Anterior cingulate cortex (tissue), 58 donors: ENCODE measurements around the gene ABCA9.

ENCODE experiments used
- DNase-seq, 58 donors: peaks; one replicate each; lab custom pipeline; 2025; lab: John Stamatoyannopoulos, UW

The ABCA9 gene

GRCh38 chr17:69067274-69068047, 6.7 kb upstream of the ABCA9 start:
- no peak for DNase-seq

DNA sequence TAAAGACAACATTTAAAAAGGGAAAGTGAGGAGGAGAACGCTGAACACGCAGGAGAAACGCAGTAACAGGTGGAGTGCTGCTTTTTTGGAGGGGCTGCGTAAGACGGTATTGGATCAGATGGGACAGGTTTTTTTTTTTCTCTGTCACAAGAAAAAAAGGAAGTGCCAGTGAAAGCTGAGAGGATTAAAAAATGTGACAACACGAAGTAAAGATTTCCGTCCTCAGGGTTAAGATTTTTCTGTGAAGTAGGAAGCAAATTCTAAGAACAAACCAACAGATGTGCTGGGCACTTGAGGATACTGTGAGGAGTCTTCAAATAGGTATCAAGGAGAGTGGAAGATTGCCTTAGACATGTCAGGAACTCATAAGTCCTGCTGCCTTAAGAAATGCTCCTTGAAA, 5.8 kb upstream of the ABCA9 start:
- no peak for DNase-seq

GRCh38 chr17:69065113-69065512, 4.4 kb upstream of the ABCA9 start:
- no peak for DNase-seq

DNA sequence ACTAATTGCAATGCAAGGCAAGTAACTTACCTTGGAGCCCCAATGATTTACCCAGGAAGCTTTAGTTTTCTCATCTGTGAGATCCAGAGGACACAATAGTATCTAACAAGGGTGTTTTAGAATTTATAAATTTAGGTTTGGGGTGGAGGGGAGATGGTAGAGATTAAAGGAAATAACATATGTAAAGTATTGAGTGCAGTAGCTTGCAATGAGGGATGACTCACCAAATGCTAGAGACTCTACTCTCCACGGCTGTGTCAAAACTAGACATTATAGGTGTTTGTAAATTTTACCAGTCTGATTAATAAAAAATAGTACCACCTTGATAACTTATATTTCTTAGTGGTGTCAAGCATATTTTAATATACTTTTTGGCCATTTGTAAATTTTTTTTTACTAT, 3.7 kb upstream of the ABCA9 start:
- DNase-seq, result no peak

DNA sequence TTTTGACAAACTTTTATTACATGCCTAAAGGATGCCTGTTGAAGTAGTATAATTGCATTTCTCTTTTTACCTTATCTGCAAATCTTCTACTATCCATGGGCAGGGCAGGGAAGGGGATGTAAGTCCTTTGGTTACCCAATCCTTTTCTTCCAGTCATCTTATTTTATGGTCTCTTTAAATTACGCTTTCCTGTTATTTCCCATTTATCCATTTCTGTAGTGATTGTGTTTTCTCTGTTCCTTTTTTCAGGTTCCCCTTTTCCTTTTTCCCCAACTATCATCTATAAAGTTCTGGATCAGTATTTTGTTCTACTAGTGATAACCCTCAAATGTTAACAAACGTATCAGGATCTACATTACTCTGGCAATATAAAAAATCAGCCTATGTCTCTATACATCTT, 3.3 kb upstream of the ABCA9 start:
- no peak for DNase-seq

GRCh38 chr17:69062860-69063581, 2.3 kb upstream of the ABCA9 start:
- DNase-seq, result no peak

DNA sequence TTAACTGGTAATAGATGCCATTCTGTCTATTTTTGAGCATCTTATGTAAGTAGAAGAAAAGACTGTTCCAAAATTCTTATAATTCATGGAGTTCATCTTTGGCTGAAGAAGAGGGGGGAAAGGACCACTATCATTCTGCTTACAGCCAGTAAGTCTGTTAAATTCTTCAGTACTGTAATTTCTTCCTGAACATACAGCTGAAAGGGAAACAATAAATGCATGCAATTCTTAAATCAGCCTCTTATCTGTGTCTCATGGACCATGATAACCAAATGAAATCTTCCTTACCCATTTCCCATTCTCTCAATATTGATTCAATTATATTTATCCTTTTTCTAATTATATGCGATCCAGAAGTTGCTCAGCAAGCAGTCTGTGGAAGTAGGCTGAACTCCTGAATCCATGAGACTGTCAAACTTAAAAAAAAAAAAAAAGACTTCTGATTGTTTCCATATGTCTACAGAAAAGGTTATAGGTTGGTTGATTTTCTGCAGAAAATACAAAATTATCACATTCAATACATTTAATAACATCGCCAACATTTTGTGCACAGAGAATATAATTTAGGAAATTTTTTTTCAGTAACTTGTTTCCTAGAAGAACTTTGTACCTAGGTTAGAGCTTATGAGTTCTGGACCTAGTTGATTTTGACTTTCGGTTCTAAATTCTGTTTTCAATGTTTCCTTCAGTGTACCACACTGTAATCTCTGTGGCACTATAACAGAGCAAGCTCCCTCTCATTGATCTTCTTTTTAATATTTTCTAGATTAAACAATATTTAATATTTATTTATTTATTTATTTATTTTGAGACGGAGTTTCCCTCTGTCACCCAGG, 1.2 kb upstream of the ABCA9 start:
- no peak for DNase-seq

DNA sequence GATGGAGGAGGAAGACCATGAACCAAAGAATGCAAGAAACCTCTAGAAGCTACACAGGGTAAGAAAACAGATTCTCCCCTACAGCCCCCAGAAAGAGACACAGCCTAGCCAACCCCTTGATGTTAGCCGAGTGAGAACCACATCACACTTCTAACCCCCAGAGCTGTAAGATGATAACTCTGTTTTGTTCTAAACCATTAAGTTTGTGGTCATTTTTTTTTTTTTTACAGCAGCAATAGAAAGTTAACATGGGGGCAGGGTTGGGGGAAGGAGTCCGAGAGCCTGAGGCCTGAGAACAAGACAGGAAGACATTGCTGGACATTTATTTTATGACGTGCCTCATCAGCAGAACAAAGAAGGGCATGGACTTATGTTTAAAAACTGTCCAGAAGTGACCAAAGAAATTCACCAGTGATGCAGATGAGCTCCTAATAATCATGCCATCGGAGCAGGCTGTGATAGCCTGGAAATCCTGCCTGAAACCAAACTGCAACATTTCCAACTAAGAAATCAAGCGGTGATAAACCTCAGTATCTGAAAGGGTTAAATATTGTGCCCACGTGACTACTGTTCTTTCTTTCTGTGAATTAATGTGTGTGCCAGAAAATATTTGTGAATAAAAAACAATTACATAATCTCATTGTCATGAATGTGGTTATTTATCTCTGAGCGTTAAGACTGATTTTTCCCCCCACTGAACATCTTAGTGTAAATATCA, 1.1 kb downstream of the ABCA9 start:
- DNase-seq, result no peak

DNA sequence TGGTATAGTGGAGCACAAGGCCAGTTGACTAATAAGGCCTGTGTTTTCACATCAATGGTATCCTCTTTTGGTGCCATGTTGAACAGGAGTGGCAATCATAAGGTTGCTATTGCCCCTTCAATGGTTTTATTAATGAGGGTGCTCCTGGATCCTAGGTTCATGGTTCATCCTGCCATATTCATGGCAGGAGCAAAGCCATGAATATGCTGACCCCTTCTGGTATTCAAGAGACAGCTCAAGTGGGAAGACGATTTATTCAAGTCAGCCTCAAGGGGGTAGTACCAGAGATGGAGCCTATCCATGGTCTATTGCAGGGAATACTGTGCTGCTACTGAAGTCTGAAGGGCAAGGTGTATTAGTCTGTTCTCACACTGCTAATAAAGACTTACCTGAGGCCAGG, 2.6 kb downstream of the ABCA9 start:
- no peak for DNase-seq

DNA sequence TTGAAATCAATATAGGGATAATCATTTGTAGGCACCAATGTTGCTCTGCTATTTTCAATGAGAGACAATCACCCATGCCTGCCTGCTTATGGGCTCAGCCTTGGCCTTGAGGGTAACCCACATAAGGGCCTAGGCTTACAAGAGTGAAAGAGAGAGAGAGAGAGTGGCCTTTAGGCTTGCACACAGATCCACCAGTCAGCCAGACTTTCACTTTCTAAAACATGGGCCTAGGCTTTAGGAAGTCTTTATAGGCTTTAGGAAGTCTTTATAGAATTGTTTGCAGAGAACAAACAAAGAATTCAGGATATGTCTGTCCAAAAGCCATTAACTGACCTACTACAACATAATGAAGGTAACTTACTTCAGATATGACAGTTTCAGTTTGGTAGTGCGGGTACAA, 3.4 kb downstream of the ABCA9 start:
- no peak for DNase-seq

- no peak for DNase-seq
Measured at GRCh38 chr17:69056179-69056823, 4.4 kb downstream of the ABCA9 start.

- no peak for DNase-seq
Measured at GRCh38 chr17:69055334-69055733, 5.4 kb downstream of the ABCA9 start.

DNA sequence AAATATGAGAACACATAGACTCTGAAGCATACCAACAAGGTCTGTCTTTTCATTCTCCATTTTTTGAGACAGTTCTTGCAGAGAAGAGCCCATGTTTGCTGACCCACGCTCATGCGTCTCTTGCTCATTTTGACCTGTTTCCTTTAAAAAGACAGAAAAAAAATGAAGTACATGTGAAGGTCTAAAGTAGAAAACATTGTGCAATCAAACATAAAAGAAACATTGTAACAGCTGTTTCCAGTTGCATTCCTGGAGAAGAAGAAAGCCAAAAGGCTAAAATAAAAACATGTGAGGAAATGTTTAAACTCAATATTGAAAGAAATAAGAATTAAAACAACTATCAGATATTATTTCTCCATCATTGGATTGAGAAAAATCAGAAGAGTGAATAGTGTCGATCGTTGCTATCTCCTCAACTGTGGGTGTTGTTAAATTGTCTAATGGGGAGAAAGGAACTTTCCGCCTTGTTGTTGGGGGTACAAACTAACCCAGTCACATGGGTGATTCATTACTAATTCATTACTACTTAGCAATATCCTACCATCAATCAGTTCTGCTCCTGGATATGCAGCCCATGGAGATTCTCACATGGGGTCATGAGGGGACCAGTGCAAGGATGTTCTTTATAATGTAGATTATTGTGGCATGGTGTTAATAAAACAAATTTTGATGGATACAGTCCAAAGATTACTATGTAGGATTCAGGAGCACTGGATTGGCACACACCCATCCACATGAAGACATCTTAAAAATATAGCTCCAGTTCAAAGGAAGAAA, 9.5 kb downstream of the ABCA9 start:
- DNase-seq, result no peak

GRCh38 chr17:69048634-69049033, 12.1 kb downstream of the ABCA9 start:
- no peak for DNase-seq

GRCh38 chr17:69047368-69048263, 13.1 kb downstream of the ABCA9 start:
- no peak for DNase-seq

DNA sequence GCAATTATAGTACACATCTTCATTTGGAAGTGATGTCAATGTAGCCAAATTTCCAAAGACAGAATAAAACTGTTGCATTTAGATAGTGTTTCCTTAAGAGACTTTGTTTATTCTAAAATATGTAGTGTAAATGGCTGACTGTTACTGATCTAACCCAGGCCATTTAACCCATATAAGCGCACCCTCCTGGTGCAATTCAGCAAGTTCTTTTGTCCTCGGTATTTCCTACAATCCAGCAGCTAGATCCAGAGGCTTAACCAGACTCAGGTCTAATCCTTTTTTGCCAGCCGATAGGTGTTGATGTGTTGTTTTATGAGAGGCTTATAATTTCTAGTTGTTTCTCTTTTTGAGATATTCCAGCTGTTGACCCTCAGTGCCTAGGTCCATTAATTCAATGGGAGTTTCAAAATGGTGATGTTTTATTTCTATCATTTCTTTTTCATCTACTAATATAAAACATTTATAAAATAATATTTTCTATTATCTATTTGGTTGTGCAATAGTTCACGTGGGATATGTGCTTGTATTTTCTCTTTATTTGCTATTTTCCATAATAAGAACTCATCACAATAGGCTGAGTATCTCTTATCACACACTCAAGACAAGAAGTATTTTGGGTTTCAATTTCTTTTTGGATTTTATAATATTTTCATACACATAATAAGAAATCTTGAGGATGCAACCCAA, 14.5 kb downstream of the ABCA9 start:
- no peak for DNase-seq

DNA sequence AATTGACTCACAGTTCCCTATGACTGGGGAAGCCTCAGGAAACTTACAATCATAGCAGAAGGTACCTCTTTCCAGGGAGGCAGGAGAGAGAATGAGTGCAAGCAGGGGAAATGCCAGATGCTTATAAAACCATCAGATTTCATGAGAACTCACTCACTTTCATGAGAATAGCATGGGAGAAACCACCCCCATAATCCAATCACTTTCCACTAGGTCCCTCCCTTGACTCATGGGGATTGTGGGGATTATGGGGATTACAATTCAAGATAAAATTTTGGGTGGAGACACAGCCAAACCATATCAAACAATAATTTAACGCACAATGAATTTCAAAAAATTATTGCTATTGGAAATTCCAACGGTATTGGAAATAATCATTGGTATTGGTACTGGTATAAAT, 15.1 kb downstream of the ABCA9 start:
- DNase-seq, result no peak

GRCh38 chr17:69044371-69044770, 16.4 kb downstream of the ABCA9 start:
- no peak for DNase-seq
